ENCODE results near the gene NPTXR. TPM values are rescaled to one million over a fixed set of nuclear protein-coding genes. Genes with fewer than 3 reads are reported as not detected.

Gene NPTXR
- total and polyA plus RNA-seq, 8 donors: 0.46 to 19.6 (median 2.3) TPM

DNA sequence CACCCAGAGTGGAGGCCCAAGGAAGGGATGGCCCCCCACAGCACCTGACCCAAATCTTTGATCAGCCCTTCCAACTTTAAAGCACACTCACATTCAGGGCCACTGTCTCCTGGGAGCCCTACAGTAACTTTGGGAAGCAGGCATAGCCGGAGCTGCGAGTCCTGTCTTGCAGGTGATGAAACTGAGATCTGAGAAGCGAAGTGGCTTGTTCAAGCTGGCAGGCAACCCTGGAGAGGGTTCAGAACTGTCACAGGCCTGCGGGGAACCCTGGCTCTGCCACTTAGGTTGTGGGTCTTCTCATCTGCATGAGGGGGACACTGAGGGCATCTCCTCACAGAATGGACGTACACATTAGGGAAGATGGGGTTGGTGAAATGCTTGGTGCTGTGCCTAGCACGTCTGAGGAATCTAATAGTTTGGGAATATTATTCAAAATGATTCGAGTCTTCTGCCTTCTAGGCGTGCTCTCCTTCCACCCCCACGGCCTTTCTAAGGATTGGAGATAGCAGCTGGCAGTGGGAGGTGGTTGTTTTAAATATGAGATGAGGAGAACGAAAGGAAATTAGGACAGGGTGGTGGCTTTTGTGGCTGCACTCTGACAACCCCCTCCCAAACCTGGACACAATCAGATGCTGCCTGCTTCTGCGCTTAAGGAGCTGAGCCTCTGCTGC is 69.2 kb downstream of the NPTXR start:
- Histone ChIP-seq H3K4me3 (no peak overlapping the region), H3K4me1 (no peaks in the 10 kb centered on the region), H3K9me3 (no peaks in the 10 kb centered on the region), H3K36me3 (peaks cover 3 to 26% (median 20%) of the 10 kb centered on the region in 4 donors), H3K27me3 (no peaks in the 10 kb centered on the region), H3K27ac (no peak overlapping the region)
- WGBS, 5 donors: 73 to 80% (median 78%) methylated on average over 9 to 11 of the region's 11 CpGs
- intact Hi-C loops (cut with DNase I; ENCODE audit: low total_unique reads): loop anchor here (10.0 kb wide), 1 partner anchor 80 kb away; no protein-coding TSS in a partner anchor
- TF ChIP-seq POLR2AphosphoS5 (IDR thresholded peaks at IDR 0.05) (no peak), POLR2A (IDR thresholded peaks at IDR 0.05) (no peak), EP300 (IDR thresholded peaks at IDR 0.05) (no peak)
- TF ChIP-seq, protein P1, sequence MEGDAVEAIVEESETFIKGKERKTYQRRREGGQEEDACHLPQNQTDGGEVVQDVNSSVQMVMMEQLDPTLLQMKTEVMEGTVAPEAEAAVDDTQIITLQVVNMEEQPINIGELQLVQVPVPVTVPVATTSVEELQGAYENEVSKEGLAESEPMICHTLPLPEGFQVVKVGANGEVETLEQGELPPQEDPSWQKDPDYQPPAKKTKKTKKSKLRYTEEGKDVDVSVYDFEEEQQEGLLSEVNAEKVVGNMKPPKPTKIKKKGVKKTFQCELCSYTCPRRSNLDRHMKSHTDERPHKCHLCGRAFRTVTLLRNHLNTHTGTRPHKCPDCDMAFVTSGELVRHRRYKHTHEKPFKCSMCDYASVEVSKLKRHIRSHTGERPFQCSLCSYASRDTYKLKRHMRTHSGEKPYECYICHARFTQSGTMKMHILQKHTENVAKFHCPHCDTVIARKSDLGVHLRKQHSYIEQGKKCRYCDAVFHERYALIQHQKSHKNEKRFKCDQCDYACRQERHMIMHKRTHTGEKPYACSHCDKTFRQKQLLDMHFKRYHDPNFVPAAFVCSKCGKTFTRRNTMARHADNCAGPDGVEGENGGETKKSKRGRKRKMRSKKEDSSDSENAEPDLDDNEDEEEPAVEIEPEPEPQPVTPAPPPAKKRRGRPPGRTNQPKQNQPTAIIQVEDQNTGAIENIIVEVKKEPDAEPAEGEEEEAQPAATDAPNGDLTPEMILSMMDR (IDR thresholded peaks at IDR 0.05): no peak
- DNase-seq: no peak

DNA sequence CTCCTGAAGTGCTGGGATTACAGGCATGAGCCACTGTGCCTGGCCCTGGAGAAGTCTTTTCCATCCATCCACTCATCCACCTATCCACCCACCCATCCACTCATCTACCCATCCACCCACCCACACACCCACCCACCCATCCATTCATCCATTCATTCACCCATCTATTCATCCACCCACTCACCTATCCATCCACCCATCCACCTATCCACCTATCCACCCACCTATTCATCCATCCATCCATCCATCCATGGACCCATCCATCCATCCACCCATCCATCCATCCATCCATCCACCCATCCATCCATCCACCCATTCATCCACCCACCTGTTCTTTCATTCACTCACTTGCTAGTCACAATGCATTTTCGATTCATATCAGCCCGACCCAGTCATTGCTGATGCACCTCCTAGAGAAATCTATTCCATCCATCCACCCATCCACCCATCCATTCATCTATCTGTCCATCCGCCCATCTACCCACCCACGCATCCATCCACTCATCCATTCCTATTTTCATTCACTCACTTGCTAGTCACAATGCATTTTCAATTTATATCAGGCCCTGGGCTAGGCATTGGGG is 70.4 kb downstream of the NPTXR start:
- WGBS, 5 donors: 94 to 97% (median 96%) methylated on average over 4 of the region's 4 CpGs
- Histone ChIP-seq H3K4me1 (peaks cover 0 to 6% (median 0%) of the 10 kb centered on the region in 4 donors), H3K4me3 (no peak overlapping the region), H3K9me3 (no peaks in the 10 kb centered on the region), H3K27me3 (no peaks in the 10 kb centered on the region), H3K36me3 (peaks cover 0 to 15% (median 9%) of the 10 kb centered on the region in 4 donors), H3K27ac (no peak overlapping the region)
- intact Hi-C loops (cut with DNase I; ENCODE audit: low total_unique reads): loop anchor here (10.0 kb wide), 1 partner anchor 81 kb away; no protein-coding TSS in a partner anchor
- DNase-seq: no peak
- TF ChIP-seq, protein P1 (IDR thresholded peaks at IDR 0.05): no peak

DNA sequence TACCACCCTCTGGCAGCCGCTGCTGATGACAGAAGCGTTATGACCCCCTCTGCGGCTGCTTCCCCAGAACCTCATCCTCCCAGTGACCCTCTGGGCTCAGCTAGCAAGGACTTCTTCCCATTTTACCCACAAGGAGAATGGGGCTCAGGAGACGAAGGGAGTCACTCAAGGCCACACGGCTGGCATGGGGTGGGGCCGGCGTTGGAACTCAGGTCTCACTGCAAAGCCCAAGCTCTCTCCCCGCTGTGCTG is 71.3 kb downstream of the NPTXR start:
- TF ChIP-seq POLR2AphosphoS5 (IDR thresholded peaks at IDR 0.05) (no peak), POLR2A (IDR thresholded peaks at IDR 0.05) (no peak), EP300 (IDR thresholded peaks at IDR 0.05) (no peak)
- TF ChIP-seq, protein P1 (IDR thresholded peaks at IDR 0.05): no peak
- intact Hi-C loops (cut with DNase I; ENCODE audit: low total_unique reads): loop anchor here (10.0 kb wide), 1 partner anchor 82 kb away; no protein-coding TSS in a partner anchor
- no peak for DNase-seq

DNA sequence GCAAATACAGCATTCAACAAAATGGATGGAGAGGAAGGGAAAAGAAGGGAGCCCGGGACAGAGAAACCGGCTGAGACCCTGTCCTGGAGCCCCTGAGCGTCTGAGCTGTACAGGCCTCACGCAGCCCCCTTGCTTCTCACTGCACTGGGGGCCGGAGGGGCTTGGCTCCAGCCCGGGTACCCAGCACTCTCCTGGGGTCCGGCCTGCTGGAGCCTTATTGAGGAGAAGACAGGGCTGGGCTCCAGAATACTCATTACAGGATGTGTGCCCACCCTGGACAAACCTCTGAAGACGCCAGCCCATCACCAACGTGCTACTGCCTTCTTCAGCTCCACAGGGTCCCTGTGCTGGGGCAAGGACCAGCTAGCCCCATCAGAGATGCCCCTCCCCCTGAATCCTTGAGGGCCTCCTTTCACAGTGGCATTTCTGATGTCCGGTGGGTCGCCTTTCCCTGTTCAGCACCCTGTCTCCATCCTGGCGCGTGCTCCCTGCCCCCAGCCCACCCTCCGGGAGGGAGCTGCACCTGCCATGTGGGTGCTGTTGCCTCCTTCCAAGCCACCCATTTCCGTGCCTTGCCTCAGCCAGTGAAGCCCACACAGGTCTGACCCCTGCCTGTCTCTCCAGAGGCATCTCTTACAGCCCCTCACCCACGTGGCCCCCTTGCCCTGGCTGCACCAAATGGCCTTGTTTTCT is 73.4 kb downstream of the NPTXR start:
- peaks cover 0 to 8% (median 0%) of the 10 kb centered on the region in 3 donors for H3K27me3 ChIP-seq
- no peak overlapping the region for H3K4me3 ChIP-seq
- intact Hi-C loops (cut with DNase I; ENCODE audit: low total_unique reads): loop anchor here (10.0 kb wide), 1 partner anchor 84 kb away; no protein-coding TSS in a partner anchor
- H3K4me1 ChIP-seq: peaks cover 0 to 13% (median 2%) of the 10 kb centered on the region in 4 donors
- DNase-seq: no peak
- whole genome bisulfite sequencing, 5 donors: 85 to 92% (median 89%) methylated on average over 15 to 16 of the region's 16 CpGs
- H3K9me3 ChIP-seq: no peaks in the 10 kb centered on the region
- no peak overlapping the region for H3K27ac ChIP-seq
- no peaks in the 10 kb centered on the region for H3K36me3 ChIP-seq
- TF ChIP-seq, protein P1 (IDR thresholded peaks at IDR 0.05): no peak
- TF ChIP-seq POLR2A (IDR thresholded peaks at IDR 0.05) (no peak), POLR2AphosphoS5 (IDR thresholded peaks at IDR 0.05) (no peak), EP300 (IDR thresholded peaks at IDR 0.05) (no peak)

More for the DNA sequence above, 71.3 kb downstream of the NPTXR start:
- Histone ChIP-seq H3K4me3 (no peak overlapping the region), H3K4me1 (peaks cover 0 to 6% (median 0%) of the 10 kb centered on the region in 4 donors), H3K27me3 (peaks cover 0 to 2% (median 0%) of the 10 kb centered on the region in 3 donors), H3K36me3 (peaks cover 0 to 6% (median 2%) of the 10 kb centered on the region in 4 donors), H3K27ac (no peak overlapping the region), H3K9me3 (no peaks in the 10 kb centered on the region)
- 82 to 85% (median 84%) methylated on average over 8 of the region's 8 CpGs for WGBS, 5 donors
